WI38 (cell line): ENCODE data around the gene MTCL1.

Experiments used
- H3K4me3 ChIP-seq: 2 replicates; pipeline ENCODE4 v1.5.1; 2011; ENCODE audit warnings: low read depth, mild to moderate bottlenecking, control low read depth, low read length
- CTCF ChIP-seq: IDR thresholded peaks from 2 replicates; pipeline ENCODE4 v1.5.1; 2012; ENCODE audit warnings: low read depth, mild to moderate bottlenecking, control low read depth, low read length

Gene MTCL1

DNA sequence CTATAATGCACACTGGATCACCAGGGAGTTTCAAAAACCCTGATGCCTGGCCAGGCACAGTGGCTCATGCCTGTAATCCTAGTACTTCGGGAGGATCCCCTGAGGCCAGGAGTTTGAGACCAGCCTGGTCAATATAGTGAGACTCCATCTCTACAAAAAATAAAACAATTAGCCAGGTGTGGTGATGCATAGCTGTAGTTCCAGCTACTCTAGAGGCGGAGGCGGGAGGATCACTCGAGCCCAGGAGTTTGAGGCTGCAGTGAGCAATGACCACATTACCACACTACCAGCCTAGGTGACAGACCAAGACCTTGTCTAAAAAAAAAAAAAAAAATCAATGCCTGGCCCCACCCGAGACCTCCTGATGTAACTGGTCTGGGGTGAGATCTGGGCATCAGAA, 137.2 kb downstream of the MTCL1 start:
- no peak overlapping the region for H3K4me3 ChIP-seq
- no peak for TF ChIP-seq CTCF

DNA sequence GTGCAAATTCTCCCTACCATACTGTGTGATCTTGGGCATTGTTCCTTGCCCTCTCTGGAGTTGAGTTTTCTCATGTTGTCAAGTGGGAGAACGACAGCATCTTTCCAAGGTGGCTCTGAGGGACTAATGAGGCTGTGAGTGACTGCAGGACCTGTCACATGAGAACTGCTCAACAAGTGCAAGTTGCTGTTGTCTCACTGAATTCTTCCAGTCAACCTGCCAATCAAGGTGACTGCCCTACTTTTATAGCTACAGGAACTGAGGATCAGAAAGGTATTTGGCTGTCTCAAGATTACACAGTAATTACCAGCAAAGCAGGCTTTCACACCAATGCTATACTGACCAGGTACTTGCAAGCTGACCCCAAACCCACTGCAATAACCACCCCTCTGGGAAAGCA, 137.6 kb downstream of the MTCL1 start:
- no peak overlapping the region for H3K4me3 ChIP-seq
- no peak for TF ChIP-seq CTCF

GRCh38 chr18:8844721-8845148, 139.4 kb downstream of the MTCL1 start:
- no peak overlapping the region for H3K4me3 ChIP-seq
- no peak for TF ChIP-seq CTCF

GRCh38 chr18:8845506-8845905, 140.2 kb downstream of the MTCL1 start:
- no peak for TF ChIP-seq CTCF
- H3K4me3 ChIP-seq, result no peak overlapping the region

- TF ChIP-seq CTCF, result no peak
Observed at GRCh38 chr18:8847066-8847755, 141.9 kb downstream of the MTCL1 start.

GRCh38 chr18:8847900-8848299, 142.5 kb downstream of the MTCL1 start:
- H3K4me3 ChIP-seq, result no peak overlapping the region

More at GRCh38 chr18:8847066-8847755, 141.9 kb downstream of the MTCL1 start:
- no peak overlapping the region for H3K4me3 ChIP-seq

More at GRCh38 chr18:8847900-8848299, 142.5 kb downstream of the MTCL1 start:
- TF ChIP-seq CTCF, result no peak
